Activated T-cell treated with anti-CD3 and anti-CD28 coated beads, Interleukin-2, amount 50 U/mL, for 24 hours (primary cell): ENCODE measurements around the gene PARVG.
A peak's percentile ranks its signal among the peaks of the same experiment; 100 is the strongest.

Experiments used
- DNase-seq: peaks from one replicate; pipeline ENCODE4 v3.0.0-alpha.2; 2020
- H3K27ac Mint-ChIP-seq: 2 replicates; pipeline ENCODE4 v1.8.0; 2020; ENCODE audit warnings: mild to moderate bottlenecking, mixed read lengths
- H3K27me3 Mint-ChIP-seq: 2 replicates; pipeline ENCODE4 v1.8.0; 2020; ENCODE audit warnings: mixed read lengths
- H3K36me3 Mint-ChIP-seq: 2 replicates; pipeline ENCODE4 v1.8.0; 2020; ENCODE audit warnings: low read depth, mixed read lengths
- H3K4me1 Mint-ChIP-seq: 2 replicates; pipeline ENCODE4 v1.8.0; 2020; ENCODE audit warnings: low read depth, mixed read lengths
- H3K4me3 Mint-ChIP-seq: 2 replicates; pipeline ENCODE4 v1.8.0; 2020; ENCODE audit warnings: mild to moderate bottlenecking, moderate library complexity, mixed read lengths
- H3K9me3 Mint-ChIP-seq: 2 replicates; pipeline ENCODE4 v1.8.0; 2020; ENCODE audit warnings: mixed read lengths

The PARVG gene

GRCh38 chr22:44256085-44256484 lies 75.4 kb downstream of the PARVG start:
- Mint-ChIP-seq H3K9me3 (no peaks in the 10 kb centered on the region), H3K27ac (no peak overlapping the region), H3K4me3 (no peak overlapping the region), H3K27me3 (peaks cover 6% of the 10 kb centered on the region), H3K36me3 (no peaks in the 10 kb centered on the region), H3K4me1 (no peaks in the 10 kb centered on the region)
- DNase-seq, result peak; percentile 5

GRCh38 chr22:44256556-44257485 lies 76.1 kb downstream of the PARVG start:
- no peaks in the 10 kb centered on the region for H3K36me3 Mint-ChIP-seq
- no peak overlapping the region for H3K27ac Mint-ChIP-seq
- DNase-seq, result no peak
- H3K27me3 Mint-ChIP-seq, result peaks cover 6% of the 10 kb centered on the region
- no peaks in the 10 kb centered on the region for H3K9me3 Mint-ChIP-seq
- H3K4me3 Mint-ChIP-seq, result no peak overlapping the region
- no peaks in the 10 kb centered on the region for H3K4me1 Mint-ChIP-seq
